Neural cell (in vitro differentiated cells): ENCODE results near the gene SPN.
"Not testable (repeated sequence)": the region's sequence is repeated elsewhere in the genome, so short reads cannot be mapped to it uniquely, and the experiment has no call there.

Source experiments
- EZH2 ChIP-seq: fragments of 200-600, 300-800 bp; shearing (Covaris generic), sonication (generic); IDR thresholded peaks from 2 replicates; pipeline ENCODE4 v1.6.1; 2014; ENCODE audit warnings: antibody characterized with exemption, low read length, borderline replicate concordance, mild to moderate bottlenecking; ENCODE audit not compliant: insufficient read depth, poor library complexity, severe bottlenecking
- POLR2AphosphoS5 ChIP-seq: IDR thresholded peaks from 2 replicates; pipeline ENCODE4 v1.6.1; 2012
- REST ChIP-seq: IDR thresholded peaks from 2 replicates; pipeline ENCODE4 v1.6.1; 2012; ENCODE audit warnings: borderline replicate concordance
- TAF1 ChIP-seq: IDR thresholded peaks from 2 replicates; pipeline ENCODE4 v1.6.1; 2012; ENCODE audit warnings: low read depth
- TF ChIP-seq, protein P1 (sequence below): fragments of 450-650 bp; IDR thresholded peaks from 2 replicates; pipeline ENCODE4 v1.5.1; 2014; ENCODE audit warnings: antibody characterized with exemption, mild to moderate bottlenecking, moderate library complexity; ENCODE audit not compliant: poor library complexity, severe bottlenecking

GRCh38 chr16:29689490-29690351 lies 26.7 kb downstream of the SPN start:
- TF ChIP-seq, protein P1, sequence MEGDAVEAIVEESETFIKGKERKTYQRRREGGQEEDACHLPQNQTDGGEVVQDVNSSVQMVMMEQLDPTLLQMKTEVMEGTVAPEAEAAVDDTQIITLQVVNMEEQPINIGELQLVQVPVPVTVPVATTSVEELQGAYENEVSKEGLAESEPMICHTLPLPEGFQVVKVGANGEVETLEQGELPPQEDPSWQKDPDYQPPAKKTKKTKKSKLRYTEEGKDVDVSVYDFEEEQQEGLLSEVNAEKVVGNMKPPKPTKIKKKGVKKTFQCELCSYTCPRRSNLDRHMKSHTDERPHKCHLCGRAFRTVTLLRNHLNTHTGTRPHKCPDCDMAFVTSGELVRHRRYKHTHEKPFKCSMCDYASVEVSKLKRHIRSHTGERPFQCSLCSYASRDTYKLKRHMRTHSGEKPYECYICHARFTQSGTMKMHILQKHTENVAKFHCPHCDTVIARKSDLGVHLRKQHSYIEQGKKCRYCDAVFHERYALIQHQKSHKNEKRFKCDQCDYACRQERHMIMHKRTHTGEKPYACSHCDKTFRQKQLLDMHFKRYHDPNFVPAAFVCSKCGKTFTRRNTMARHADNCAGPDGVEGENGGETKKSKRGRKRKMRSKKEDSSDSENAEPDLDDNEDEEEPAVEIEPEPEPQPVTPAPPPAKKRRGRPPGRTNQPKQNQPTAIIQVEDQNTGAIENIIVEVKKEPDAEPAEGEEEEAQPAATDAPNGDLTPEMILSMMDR: not testable (repeated sequence)
- not testable (repeated sequence) for TF ChIP-seq POLR2AphosphoS5, TAF1, EZH2, REST
